ENCODE data around the gene MED22. TPM values are rescaled to one million over a fixed set of nuclear protein-coding genes. Genes with fewer than 3 reads are reported as not detected.

MED22 gene
- total RNA-seq, 1 donor, result 14.5 TPM

- H3K79me2 ChIP-seq (ENCODE audit: insufficient read depth, low read length), result peaks cover 31% of the 10 kb centered on the region
- no peak overlapping the region for H3K4me2 ChIP-seq (ENCODE audit: insufficient read depth, low read length)
- H2AFZ ChIP-seq (ENCODE audit: low read length), result no peak overlapping the region
- H3K4me3 ChIP-seq (ENCODE audit: insufficient read depth, low read length), result no peak overlapping the region
- no peaks in the 10 kb centered on the region for H3K9me3 ChIP-seq (ENCODE audit: low read depth, low read length)
- peaks cover 45% of the 10 kb centered on the region for H3K36me3 ChIP-seq (ENCODE audit: insufficient read depth, low read length)
- H4K20me1 ChIP-seq (ENCODE audit: insufficient read depth, low read length), result peaks cover 21% of the 10 kb centered on the region
- peaks cover 14% of the 10 kb centered on the region for H3K4me1 ChIP-seq (ENCODE audit: insufficient read depth, low read length)
- no peak for TF ChIP-seq CTCF (IDR thresholded peaks at IDR 0.05; ENCODE audit: extremely low read depth, low read depth, low read length)
- peak; percentile 54 for DNase-seq (ENCODE audit: insufficient read length, low spot score, missing footprints)
- no peaks in the 10 kb centered on the region for H3K27me3 ChIP-seq (ENCODE audit: insufficient read depth, low read length)
- no peak overlapping the region for H3K27ac ChIP-seq (ENCODE audit: low read depth, low read length)
Observed at GRCh38 chr9:133333566-133333965, 14.4 kb downstream of the MED22 start.

DNA sequence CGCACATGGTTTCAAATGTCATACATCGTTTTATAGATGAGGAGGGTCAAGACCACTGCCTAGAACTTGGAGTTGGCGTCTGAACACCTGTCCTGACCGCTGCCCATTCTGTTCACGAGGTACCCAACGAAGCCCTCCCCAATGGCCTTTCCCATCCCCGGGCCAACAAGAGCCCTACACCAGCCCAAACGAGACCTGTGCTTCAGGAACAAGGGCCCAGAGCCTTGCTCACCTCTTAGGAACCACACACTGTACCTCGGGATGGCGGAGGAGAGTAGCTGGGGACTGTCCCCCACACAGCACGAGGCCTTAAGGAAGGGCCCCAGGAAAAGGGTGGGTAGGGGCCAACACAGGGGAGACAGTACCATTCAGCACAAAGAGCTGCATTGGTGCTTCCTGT, 14.9 kb downstream of the MED22 start:
- Histone ChIP-seq H3K27me3 (ENCODE audit: insufficient read depth, low read length) (no peaks in the 10 kb centered on the region), H3K79me2 (ENCODE audit: insufficient read depth, low read length) (peaks cover 31% of the 10 kb centered on the region), H3K9me3 (ENCODE audit: low read depth, low read length) (no peaks in the 10 kb centered on the region), H3K4me2 (ENCODE audit: insufficient read depth, low read length) (no peak overlapping the region), H3K4me3 (ENCODE audit: insufficient read depth, low read length) (no peak overlapping the region), H2AFZ (ENCODE audit: low read length) (no peak overlapping the region), H3K4me1 (ENCODE audit: insufficient read depth, low read length) (peaks cover 14% of the 10 kb centered on the region), H4K20me1 (ENCODE audit: insufficient read depth, low read length) (peaks cover 21% of the 10 kb centered on the region), H3K36me3 (ENCODE audit: insufficient read depth, low read length) (peaks cover 45% of the 10 kb centered on the region), H3K27ac (ENCODE audit: low read depth, low read length) (no peak overlapping the region)
- DNase-seq (ENCODE audit: insufficient read length, low spot score, missing footprints), result peak; percentile 72
- no peak for TF ChIP-seq CTCF (IDR thresholded peaks at IDR 0.05; ENCODE audit: extremely low read depth, low read depth, low read length)

GRCh38 chr9:133332381-133332730, 15.6 kb downstream of the MED22 start:
- Histone ChIP-seq H3K27me3 (ENCODE audit: insufficient read depth, low read length) (no peaks in the 10 kb centered on the region), H3K36me3 (ENCODE audit: insufficient read depth, low read length) (peaks cover 45% of the 10 kb centered on the region), H3K4me2 (ENCODE audit: insufficient read depth, low read length) (no peak overlapping the region), H3K79me2 (ENCODE audit: insufficient read depth, low read length) (peaks cover 31% of the 10 kb centered on the region), H2AFZ (ENCODE audit: low read length) (no peak overlapping the region), H4K20me1 (ENCODE audit: insufficient read depth, low read length) (peaks cover 21% of the 10 kb centered on the region), H3K4me3 (ENCODE audit: insufficient read depth, low read length) (no peak overlapping the region), H3K4me1 (ENCODE audit: insufficient read depth, low read length) (peaks cover 14% of the 10 kb centered on the region), H3K27ac (ENCODE audit: low read depth, low read length) (no peak overlapping the region), H3K9me3 (ENCODE audit: low read depth, low read length) (no peaks in the 10 kb centered on the region)
- TF ChIP-seq CTCF (IDR thresholded peaks at IDR 0.05; ENCODE audit: extremely low read depth, low read depth, low read length), result no peak
- no peak for DNase-seq (ENCODE audit: insufficient read length, low spot score, missing footprints)

- Histone ChIP-seq H4K20me1 (ENCODE audit: insufficient read depth, low read length) (peaks cover 21% of the 10 kb centered on the region), H2AFZ (ENCODE audit: low read length) (no peak overlapping the region), H3K4me3 (ENCODE audit: insufficient read depth, low read length) (no peak overlapping the region), H3K27me3 (ENCODE audit: insufficient read depth, low read length) (no peaks in the 10 kb centered on the region), H3K4me1 (ENCODE audit: insufficient read depth, low read length) (peaks cover 13% of the 10 kb centered on the region), H3K27ac (ENCODE audit: low read depth, low read length) (no peak overlapping the region), H3K36me3 (ENCODE audit: insufficient read depth, low read length) (peaks cover 45% of the 10 kb centered on the region), H3K9me3 (ENCODE audit: low read depth, low read length) (no peaks in the 10 kb centered on the region), H3K4me2 (ENCODE audit: insufficient read depth, low read length) (no peak overlapping the region), H3K79me2 (ENCODE audit: insufficient read depth, low read length) (peaks cover 31% of the 10 kb centered on the region)
- no peak for TF ChIP-seq CTCF (IDR thresholded peaks at IDR 0.05; ENCODE audit: extremely low read depth, low read depth, low read length)
- peak; percentile 62 for DNase-seq (ENCODE audit: insufficient read length, low spot score, missing footprints)
Observed at GRCh38 chr9:133331641-133332380, 16.1 kb downstream of the MED22 start.
